GM21723 (cell line): ENCODE data around the gene TEC.
"Not testable (repeated sequence)": the region's sequence is repeated elsewhere in the genome, so short reads cannot be mapped to it uniquely, and the experiment has no call there.

Source experiments
- ATAC-seq: cut with Tn5 transposase; IDR thresholded peaks from one replicate; pipeline ENCODE4 v1.9.1; 2021; ENCODE audit warnings: mild to moderate bottlenecking, moderate library complexity; ENCODE audit not compliant: unreplicated experiment

Gene TEC

DNA sequence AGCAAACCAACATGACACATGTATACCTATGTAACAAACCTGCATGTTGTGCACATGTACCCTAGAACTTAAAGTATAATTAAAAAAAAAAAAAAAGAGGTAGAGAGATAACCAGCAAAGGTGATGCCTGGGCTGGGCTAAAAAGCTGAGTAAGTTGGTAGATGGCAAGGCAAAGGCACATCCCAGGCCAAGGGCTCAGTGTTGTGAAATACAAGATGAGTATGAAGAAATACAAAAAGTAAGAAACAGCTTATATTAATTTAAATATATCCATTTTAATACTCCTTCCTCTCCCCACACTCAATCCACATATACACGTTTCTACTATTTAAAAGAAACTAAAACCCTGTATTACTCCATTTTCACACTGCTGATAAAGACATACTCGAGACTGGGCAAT is 25.8 kb downstream of the TEC start:
- ATAC-seq, result no peak

DNA sequence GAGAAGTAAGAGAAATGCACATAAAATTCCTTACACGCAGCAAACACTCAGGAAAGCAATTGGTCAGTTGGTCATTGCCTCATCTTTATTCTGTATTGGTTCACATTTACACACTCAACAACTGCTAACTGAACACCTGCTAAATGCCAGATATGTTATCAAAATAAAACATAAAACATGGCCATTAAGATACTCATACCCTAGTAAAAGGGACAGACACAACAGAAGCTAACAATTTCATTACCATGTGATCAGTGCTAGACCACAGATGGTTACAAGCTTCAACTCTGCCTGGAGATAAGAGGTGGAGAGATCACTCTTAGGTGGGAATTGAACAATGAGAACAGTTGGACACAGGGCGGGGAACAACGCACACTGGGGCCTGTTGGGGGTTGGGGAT is 26.2 kb downstream of the TEC start:
- ATAC-seq, result no peak

DNA sequence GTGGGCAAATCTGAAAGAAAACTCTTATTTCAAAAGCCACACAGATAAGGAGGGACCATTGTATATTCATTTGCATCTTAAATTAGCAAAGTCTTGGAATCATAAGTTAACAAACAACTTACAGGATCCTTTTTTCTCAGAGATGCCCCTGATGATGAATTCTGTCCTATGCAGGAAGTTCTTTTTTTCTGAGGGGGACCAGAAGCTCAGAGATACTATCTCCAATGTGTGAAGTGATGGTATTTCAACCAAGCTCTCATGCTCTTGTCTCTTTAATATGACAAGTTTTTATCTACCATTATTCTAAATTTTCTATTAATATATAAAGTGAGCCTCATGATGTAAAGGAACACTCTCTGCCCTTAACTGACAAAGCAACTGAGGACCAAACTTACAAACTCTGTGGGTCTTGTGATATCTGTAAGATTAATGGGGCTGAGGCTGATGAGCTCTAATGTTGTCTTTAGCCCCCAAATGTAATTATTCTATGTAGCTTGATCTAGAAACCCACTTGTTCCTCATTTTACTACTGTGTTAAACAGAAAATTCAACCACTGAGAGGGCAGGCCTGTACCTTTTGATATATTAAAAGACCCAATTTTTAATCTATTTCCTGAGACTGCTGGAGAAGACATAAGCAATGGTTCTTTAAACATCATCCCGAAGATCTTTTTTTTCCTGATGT is 27.0 kb downstream of the TEC start:
- no peak for ATAC-seq

DNA sequence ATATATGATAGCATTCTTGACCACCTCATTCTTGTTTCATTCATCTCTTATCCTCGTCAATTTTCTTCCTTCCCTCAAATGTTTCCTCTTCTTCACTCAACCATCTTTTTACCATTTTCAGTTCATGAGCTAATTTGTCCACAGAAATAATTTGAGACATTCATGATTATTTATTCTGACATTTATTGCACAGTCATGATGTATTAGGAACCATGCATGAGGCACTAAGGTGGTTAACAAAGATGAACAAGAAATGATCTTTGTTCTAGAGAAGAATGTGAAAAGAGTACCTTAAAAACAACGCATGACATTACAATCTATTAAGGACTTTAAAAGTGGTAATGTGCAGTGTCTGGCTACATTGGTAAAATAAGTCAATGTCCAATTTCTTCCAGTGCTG is 27.9 kb downstream of the TEC start:
- no peak for ATAC-seq

DNA sequence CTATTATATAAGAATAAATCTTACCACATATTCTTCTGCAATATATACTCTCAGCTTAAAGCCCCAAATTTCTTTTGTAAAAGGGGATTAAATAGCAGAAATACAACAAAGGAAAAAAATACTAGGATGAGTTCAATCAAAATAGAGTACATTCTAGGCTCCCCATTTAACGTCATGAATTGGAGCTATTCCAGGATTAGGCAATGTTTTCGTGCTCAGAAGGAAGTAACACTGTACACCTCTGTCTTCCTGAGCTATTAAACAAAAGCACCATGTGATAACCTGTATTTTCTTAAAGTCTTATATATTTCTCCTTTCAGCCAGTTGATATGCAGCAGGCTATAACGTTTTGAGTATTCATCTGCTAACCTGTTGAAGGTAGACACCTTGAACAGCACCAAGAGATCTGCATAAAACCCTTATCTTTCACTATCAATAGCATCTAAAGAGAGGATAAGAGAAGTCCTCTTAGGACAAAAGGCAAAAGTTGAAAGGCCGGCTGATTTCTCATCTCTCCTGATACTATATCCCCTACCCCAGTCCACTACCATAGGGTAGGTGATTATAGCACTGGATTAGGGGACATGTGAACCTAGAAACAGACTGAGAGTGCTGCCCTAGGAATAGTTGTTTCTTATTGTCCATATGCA is 31.5 kb downstream of the TEC start:
- no peak for ATAC-seq

DNA sequence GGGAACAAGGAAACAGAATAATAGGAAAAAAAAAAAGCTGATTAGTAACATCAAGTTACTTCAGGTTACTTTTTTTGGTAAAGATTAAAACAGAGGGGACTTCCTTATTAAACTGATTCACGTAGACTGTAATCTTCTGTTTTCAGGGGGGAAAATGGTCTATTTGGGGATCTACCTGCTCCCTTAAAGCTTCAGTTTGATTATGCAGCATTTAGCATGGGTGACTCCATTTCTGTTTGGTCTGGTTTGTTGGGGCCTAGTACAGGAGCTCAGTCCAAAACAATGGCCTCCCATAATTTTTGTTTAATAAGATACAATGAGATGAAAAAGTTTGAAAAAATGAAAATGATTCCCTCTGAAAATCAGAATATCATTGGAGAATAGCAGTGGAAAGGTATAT is 34.6 kb downstream of the TEC start:
- no peak for ATAC-seq

DNA sequence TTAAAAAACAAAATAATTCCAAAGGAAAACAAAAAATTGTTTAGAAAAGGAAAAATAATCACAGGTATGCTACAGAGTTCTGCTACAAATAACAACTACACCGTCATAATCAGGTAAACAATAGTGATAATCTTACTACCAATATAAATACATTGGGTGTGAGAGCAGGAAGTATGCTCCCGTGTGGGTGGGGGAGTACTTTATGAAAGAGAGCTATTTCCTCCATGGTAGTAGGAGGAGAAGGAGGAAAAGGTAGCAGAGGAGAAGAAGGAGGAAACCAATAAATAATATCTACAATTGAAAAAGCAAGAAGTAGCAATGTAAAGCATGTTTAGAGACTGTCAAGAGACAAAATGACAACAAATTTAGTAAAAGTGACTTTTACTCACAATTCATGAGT is 35.1 kb downstream of the TEC start:
- no peak for ATAC-seq

DNA sequence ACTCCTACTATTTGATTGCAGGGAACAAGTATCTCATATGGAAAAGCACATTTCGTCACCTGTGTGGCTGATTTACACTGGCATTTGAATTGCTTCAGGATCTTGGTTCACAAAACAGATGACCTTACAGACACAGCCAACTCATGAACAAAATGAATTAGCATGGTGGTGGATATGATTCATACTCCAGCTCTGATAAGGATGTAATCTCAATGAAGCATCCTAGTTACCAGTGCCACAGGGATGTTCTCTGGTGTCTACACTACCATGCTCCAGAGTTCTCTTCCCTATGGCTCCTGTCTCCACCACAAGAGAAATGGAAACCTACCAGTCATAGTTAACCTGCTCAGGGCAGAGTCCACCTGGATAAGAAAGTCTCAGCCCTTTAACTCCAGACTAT is 40.7 kb downstream of the TEC start:
- ATAC-seq, result no peak

DNA sequence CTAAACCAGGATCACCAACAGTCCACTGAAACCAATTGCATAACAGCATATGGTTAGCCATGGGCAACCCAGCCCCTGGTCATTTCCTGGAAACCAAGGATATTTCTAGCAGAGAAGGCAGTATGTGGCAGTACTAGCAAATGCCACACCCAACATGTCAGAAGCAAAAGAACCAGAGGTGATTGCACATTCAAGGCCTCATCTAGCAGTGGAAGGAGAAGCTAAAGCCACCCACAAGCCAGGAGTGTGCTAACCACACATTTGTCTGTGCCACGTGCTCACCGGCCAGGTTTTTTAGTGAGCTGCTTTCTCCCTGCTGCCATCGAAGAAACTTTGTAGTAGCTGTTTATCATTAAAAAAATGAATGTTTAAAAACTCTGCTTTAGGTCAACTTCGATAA is 42.0 kb downstream of the TEC start:
- no peak for ATAC-seq

DNA sequence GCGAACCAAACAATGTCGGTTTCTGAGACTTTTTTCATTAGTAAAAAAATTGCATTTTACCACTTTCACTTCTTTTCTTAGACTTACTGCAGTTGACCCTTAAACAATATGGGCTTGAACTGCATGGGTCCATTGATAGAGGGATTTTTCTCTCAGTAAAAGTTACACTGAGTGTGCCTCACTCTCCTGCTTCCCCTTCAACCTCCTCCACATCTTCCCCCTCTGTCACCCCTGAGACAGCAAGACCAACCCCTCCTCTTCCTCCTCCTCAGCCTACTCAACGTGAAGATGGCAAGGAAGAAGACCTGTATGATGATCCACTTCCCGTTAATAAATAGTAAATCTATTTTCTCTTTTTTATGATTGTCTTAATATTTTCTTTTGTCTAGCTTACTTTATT is 43.4 kb downstream of the TEC start:
- ATAC-seq, result no peak

DNA sequence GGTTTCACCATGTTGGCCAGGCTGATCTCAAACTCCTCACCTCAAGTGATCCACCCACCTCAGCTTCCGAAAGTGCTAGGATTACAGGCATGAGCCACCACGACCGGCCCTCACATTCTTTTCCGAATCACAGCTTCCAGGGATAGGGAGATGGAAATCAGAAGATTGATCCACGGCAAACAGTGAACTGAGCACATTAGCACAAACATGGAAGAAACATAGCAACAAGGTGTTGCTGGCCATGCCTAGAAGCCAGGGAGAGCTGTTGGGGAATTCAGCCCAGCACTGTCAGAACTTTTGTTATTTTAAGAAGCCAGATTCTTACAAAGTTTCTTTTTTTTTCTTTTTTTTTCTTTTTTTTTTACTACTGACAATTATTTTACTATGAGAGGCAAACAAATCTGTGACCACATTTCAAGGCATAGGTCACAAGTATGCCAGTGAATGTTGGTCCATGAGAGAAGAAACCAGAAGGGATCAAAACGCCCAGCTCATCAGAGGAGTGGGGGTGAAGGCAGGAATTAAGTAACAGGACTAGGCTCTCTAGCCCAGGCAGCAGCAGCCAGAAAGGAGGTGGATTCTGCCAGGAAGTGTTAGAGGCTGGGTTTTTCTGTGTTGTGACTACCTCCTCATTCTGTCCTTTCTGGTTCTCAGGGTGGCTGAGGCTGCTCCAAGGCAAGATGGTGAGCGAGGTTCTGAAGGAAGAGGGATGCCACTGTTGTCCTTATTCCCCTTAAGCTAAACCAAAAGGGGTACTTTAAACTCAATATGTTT is 44.1 kb downstream of the TEC start:
- ATAC-seq, result no peak

DNA sequence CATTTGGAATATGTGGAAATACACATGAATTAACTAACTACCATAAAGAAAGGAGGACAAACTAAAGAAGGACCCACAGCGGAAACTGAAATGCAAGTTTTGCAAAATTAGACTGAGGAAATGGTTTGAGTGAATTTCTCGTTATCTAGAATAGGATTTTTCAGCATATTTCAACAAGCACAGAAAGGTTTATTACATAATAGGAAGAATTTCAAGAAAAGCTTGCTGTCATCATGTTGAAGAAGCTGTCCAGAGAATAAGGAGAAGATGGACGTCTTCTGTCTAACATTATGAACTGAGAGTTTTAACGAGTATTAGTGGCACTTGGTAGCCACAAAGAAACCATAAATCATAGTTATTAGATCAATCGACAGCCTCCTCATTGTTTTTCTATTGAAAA is 45.0 kb downstream of the TEC start:
- ATAC-seq, result no peak

DNA sequence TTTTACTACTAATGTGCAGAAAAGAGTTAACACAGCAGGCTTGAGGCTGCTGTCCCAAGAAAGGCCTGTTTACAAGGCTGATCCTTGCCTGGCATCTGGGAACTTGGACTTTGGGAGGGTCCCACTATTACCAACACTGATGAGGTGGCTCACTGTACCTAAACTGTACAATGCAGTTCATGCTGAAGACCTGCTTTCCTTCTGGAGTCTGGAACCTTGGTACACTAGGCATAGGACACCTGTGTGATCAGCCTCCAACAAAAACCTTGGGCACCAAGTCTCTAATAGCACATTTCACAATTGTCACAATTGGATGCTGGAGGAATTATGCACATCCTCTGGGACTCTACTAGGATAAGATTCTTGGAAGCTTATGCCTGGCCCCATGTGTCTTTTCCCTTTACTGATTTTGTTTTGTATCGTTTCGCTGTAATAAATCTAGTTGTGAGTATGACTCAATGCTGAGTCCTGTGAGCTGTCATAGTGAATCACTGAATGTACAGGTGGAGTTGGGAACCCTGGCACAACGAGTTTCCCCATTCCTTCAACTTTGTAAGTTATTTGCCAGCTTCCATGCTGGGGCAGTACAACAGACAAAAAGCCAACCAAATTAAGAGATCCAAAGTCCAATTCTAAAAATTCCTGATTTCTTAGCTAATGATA is 45.9 kb downstream of the TEC start:
- ATAC-seq, result no peak

DNA sequence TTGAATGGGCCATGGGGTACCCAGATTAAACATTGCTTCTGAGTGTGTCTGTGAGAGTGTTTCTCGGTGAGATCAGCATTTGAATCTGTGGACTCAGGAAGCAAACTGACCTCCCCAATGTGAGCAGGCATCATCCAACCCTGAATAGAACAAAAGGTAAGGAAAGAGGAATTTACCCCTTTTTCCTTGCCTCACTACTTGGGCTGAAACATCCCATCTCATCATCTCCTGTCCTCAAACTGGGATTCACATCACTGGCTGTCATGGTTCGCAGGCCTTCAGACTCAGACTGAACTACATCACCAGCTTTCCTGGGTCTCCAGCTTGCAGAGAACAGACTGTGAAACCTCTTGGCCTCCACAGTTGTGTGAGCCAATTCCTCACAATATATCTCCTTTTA is 47.1 kb downstream of the TEC start:
- ATAC-seq, result no peak

DNA sequence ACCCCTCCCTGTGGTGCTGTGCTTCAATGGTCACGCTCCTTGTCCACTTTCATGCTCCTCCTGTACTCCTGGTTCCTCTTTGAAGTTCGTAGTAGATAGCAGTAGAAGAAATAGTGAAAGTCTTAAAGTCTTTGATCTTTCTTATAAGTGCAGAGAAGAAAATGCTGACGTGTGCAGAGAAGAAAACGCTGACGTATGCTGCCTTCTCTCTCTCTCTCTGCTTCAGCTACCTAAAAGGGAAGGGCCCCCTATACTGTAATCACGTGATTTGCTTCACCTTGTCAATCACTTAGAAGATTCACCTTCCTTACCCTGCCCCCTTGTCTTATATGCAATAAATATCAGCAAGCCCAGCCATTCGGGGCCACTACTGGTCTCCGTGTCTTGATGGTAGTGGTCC is 50.2 kb downstream of the TEC start:
- not testable (repeated sequence) for ATAC-seq

DNA sequence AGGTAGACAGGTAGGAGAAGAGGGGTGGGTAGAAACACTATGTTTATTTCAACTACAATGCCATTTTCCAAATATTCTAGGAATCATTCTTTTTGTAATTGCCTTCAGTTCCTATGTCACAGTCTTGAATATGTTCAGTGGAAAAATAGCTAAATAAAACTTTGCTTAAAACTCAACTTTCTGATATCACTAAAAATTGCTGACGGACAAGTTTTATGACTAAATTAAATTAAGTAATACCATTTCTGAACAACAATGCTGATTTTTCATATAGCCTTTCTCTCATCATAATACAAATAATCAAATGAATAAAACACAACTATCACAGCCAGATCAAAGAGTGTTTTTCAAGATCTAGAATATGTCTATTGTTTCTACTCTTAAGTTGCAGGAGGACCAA is 53.1 kb downstream of the TEC start:
- no peak for ATAC-seq

DNA sequence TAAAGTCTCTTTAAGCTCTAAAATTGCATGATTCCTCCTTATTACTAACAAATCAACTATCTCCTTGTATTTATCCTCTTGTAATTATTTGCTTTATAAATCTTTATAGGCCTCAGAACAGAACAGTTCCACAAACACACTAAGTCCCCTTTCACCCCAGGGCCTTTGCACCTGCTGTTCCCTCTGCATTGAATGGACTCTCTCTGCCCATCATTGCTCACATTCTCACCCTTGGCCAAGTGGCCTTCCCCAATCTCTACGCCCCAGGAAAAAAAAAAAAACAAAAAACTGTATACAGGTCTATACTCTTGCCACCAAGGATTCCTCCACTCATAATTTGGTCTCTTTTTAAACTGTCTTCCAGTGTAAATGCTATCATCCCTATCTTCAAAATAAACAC is 53.7 kb downstream of the TEC start:
- no peak for ATAC-seq

DNA sequence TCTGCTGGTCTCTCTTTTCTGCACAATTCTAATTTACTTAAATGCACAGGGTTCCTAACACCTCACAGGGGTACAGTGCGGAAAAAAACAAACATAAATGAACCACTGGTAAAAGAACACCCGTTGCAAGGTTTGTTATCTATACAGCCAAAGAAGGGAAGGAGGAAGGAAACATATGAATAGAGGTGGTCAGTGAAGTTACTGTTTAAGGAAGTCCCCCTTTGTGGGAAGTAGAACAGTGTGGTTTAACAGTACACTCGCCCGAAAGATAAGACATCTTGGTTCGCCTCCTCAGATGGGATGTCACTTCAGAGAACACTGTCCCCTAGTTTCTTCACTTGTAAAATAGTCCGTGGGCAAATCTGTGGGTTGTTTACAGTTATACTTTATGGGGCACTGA is 57.5 kb downstream of the TEC start:
- ATAC-seq, result peak; percentile 80

DNA sequence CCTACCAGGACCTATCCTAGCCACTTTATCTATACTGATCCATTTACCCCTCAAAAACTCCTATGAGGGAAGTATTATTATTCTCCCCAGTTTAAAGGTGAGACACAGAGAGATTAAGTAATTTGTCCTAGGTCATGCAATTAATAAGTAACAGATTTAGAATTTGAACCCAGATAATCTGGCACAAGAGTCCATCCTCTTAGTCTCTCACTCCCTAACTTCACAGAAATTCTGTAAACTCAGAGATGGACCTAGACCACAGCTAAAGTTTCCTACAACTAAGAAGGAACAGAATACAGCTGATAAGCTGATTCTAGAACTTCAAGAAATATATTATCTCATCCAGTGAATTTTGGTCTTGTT is 58.7 kb downstream of the TEC start:
- ATAC-seq, result no peak

DNA sequence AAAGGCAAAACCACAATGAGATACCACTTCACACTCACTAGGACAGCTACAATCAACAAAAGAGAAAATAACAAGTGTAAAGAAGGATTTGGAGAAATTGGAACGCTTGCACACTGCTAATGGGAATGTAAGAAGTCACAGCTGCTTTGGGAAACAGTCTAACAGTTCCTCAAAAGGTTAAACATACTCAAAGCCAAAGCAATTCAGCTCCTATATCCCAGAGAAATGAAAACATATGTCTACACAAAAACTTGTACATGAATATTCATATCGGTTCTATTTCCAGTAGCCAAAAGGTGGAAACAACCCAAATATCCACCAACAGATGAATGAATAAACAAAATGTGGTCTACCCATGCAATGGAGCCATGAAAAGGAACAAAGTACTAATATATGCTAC is 64.0 kb downstream of the TEC start:
- no peak for ATAC-seq

DNA sequence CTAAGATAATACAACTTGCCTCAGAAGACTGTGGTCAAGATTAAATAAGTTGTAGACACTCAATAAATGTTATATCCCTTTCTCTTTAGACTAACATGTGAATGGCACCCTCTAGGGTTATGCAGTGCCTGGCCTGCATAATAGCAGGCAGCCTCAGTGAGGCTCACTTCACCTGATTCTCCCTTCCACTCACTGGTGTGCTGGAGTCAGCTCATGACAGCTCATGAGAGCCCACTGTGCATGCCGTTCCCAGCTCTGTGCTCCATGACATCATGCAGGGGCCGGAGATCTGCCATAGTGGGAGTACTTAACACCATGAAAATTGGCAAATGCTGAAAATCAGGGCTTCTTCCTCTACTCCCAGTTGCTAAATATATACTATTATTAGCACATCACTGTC is 64.5 kb downstream of the TEC start:
- no peak for ATAC-seq

DNA sequence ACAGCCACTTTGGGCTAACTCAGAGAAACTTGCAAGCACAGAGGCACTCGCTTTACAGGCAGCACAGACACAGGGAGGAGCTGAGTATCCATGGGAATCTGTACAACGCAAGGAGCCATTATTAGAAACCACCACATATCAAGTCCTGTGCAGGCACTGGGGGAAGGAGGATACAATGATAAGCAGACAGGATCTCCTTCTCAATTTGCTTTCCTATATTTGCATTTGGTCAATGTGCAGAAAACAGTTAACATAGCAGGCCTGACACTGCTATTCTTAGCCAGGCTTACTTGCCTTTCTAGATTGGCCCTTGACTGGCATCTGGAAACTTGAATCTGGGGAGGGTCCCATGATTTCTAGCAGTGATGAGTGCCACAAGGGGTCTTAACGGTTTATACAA is 65.8 kb downstream of the TEC start:
- ATAC-seq, result peak; percentile 44
